HCT116 (cell line): ENCODE results near the gene HMGXB3.

ENCODE experiments used
- CTCF ChIP-seq, 3 experiments: fragments of 200-600 bp in 1 of 3; sonication (generic) in 1 of 3; IDR thresholded peaks in 2 of 3; conservative IDR thresholded peaks in 1 of 3; 2 replicates each; pipeline ENCODE4 v1.5.1; 2012 to 2017; ENCODE audit warnings: low read depth in 2 of 3, low read length in 2 of 3, antibody characterized with exemption in 1 of 3, borderline replicate concordance in 1 of 3, control low read depth in 1 of 3, mild to moderate bottlenecking in 1 of 3, mixed read lengths in 1 of 3, mixed run types in 1 of 3, moderate library complexity in 1 of 3; ENCODE audit not compliant: insufficient read depth in 1 of 3
- MAX ChIP-seq: IDR thresholded peaks from 2 replicates; pipeline ENCODE4 v1.6.1; 2012
- POLR2A ChIP-seq: IDR thresholded peaks from 2 replicates; pipeline ENCODE4 v1.7.0; 2011; ENCODE audit warnings: borderline replicate concordance; ENCODE audit not compliant: insufficient read depth, insufficient read length; ENCODE audit errors: extremely low read depth
- RAD21 ChIP-seq: IDR thresholded peaks from 2 replicates; pipeline ENCODE4 v1.6.1; 2012; ENCODE audit warnings: low read depth, mild to moderate bottlenecking
- ZNF274 ChIP-seq: fragments of 200-500 bp; sonication (Bioruptor generic); IDR thresholded peaks from 2 replicates; pipeline ENCODE4 v1.6.1; 2014; ENCODE audit warnings: mild to moderate bottlenecking, low read depth, low read length, inconsistent platforms

GRCh38 chr5:150007050-150007449 lies 6.5 kb downstream of the HMGXB3 start:
- TF ChIP-seq ZNF274: no peak
- no peak for TF ChIP-seq MAX
- no peak for TF ChIP-seq RAD21
- no peak for TF ChIP-seq POLR2A
- TF ChIP-seq CTCF (IDR thresholded peaks at IDR 0.05 in 2 of 3, conservative IDR thresholded peaks at IDR 0.05 in 1 of 3; ENCODE audit: borderline replicate concordance in 1 of 3, insufficient read depth in 1 of 3, low read depth in 2 of 3, low read length in 2 of 3): no peak
